ENCODE data around the gene AGMO. TPM values are rescaled to one million over a fixed set of nuclear protein-coding genes. Genes with fewer than 3 reads are reported as not detected.

The AGMO gene
- total and polyA plus RNA-seq, 2 experiments from 2014 or later = 0.42 to 0.55 TPM

GRCh38 chr7:15323550-15323949 lies 238.3 kb downstream of the AGMO start (continued):
- TF ChIP-seq ZNF462 (CRISPR knock-in tag; IDR thresholded peaks at IDR 0.05) (no peak), ETS1 (IDR thresholded peaks at IDR 0.05) (no peak), STAT1 (IDR thresholded peaks at IDR 0.05; ENCODE audit: unreplicated experiment) (no peak), POLR2AphosphoS5 (IDR thresholded peaks at IDR 0.05; ENCODE audit: low read depth) (no peak), ZNF114 (CRISPR knock-in tag; IDR thresholded peaks at IDR 0.05) (no peak), ZNF331 (CRISPR knock-in tag; IDR thresholded peaks at IDR 0.05; ENCODE audit: low read depth) (no peak)

GRCh38 chr7:15317215-15317614 lies 244.6 kb downstream of the AGMO start:
- H3K27me3 ChIP-seq (ENCODE audit: insufficient read depth) = no peaks in the 10 kb centered on the region
- TF ChIP-seq STAT1 (IDR thresholded peaks at IDR 0.05; ENCODE audit: unreplicated experiment) (no peak), EZH2phosphoT487 (IDR thresholded peaks at IDR 0.05; ENCODE audit: unreplicated experiment) (no peak), JUNB (IDR thresholded peaks at IDR 0.05; ENCODE audit: unreplicated experiment) (no peak), NANOG (IDR thresholded peaks at IDR 0.05; ENCODE audit: borderline replicate concordance) (no peak), EZH2 (IDR thresholded peaks at IDR 0.05; ENCODE audit: low read depth, unreplicated experiment) (no peak), POLR2AphosphoS5 (IDR thresholded peaks at IDR 0.05; ENCODE audit: low read depth) (no peak)
- H3K27me3 Mint-ChIP-seq (ENCODE audit: insufficient read depth, low read depth, poor library complexity) = peaks cover 3% of the 10 kb centered on the region
- no peaks in the 10 kb centered on the region for H4K20me1 ChIP-seq (replicated peaks; ENCODE audit: insufficient read depth)
- no peak overlapping the region for H3K4me2 ChIP-seq
- no peak overlapping the region for H3K27ac ChIP-seq (ENCODE audit: low read depth)
- H3K36me3 ChIP-seq (ENCODE audit: insufficient read depth) = no peaks in the 10 kb centered on the region
- no peaks in the 10 kb centered on the region for H3K9me3 Mint-ChIP-seq
- H3K9me2 ChIP-seq (ENCODE audit: insufficient read depth) = no peaks in the 10 kb centered on the region
- H3K4me3 Mint-ChIP-seq = no peak overlapping the region
- ATAC-seq (no peak), DNase-seq (ENCODE audit: low spot score) (no peak)
- no peaks in the 10 kb centered on the region for H3K79me2 ChIP-seq (replicated peaks; ENCODE audit: insufficient read depth)
- no peaks in the 10 kb centered on the region for H3K36me3 Mint-ChIP-seq (ENCODE audit: low read depth)
- no peak overlapping the region for H3K4me3 ChIP-seq
- peaks cover 3% of the 10 kb centered on the region; the same call in 2 of the 3 replicates for H3K4me1 Mint-ChIP-seq
- no peaks in the 10 kb centered on the region for H3K4me1 ChIP-seq (ENCODE audit: insufficient read depth)
- H3K27ac Mint-ChIP-seq = no peak overlapping the region
- no peak overlapping the region for H2AFZ ChIP-seq
- no peaks in the 10 kb centered on the region for H3F3A ChIP-seq (replicated peaks; ENCODE audit: low read depth)
